RKO (cell line): ENCODE results near the gene GNA15.
"Not testable (repeated sequence)": the region's sequence is repeated elsewhere in the genome, so short reads cannot be mapped to it uniquely, and the experiment has no call there.

Experiments used
- DNase-seq: peaks from one replicate; pipeline ENCODE4 v3.0.0-alpha.2; 2016; ENCODE audit warnings: low spot score

The GNA15 gene

DNA sequence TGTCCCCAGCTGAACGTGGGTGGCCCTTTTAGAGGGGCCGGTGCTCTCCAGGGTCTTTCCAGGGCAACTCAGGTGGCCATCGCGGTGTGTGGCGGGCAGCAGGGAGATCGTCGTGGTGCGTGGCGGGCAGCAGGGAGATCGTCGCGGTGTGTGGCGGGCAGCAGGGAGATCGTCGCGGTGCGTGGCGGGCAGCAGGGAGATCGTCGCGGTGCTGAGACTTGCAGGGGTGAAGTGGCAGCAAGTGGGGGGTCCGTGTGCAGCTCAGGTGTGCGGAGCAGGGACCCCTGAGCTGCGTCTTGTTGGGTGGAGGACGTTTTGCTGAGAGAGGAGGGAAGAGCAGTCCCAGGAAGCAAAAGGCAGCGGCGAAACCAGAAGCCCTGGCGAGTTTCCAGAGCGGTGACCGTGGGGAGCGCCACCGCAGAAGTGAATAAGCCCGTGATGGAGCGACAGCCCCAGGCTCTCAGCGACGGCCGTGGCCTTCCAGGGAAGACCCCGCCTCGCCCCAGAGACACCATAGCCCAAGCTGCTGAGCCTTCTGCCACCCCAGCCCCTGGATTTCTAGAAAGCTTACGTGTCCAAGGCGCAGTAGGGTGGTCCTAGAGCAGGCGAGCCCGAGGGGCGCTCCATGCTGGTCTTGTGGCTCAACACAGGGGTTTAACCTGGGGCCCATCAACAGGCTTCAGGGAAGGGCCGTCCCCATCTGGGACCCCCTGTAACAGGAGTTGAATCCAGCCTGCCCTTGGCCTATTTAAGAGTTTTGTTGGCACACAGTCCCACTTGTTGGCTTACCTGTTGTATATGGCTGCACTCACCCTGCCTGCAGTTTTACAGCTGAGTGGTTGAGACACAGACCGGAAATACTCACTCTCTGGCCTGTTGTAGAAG, 55.3 kb downstream of the GNA15 start:
- DNase-seq: no peak

DNA sequence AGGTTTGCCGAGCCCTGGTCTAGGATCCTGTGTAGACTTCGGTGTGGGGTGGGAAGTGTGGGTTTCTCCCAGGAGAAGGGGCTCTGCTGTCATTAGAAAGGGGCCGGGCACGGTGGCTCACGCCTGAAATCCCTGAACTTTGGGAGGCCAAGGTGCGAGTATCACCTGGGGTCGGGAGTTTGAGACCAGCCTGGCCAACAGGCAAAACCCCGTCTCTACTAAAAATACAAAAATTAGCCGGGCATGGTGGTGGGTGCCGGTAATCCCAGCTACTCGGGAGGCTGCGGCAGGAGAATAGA, 55.9 kb downstream of the GNA15 start:
- not testable (repeated sequence) for DNase-seq

DNA sequence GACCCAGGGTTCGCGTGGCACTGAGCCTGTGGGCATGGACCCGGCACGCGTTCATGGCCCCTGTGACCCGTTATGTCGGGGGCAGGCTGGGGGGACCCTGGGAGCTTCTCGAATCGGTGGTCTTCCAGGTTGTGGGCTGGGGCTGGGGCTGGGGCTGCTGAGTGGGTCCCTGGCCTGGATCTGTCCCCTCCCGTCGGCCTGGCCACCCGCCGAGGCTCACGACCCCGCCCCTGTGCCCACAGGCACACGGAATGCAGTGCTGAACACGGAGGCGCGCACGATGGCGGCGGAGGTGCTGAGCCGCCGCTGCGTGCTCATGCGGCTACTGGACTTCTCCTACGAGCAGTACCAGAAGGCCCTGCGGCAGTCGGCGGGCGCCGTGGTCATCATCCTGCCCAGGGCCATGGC, 56.4 kb downstream of the GNA15 start:
- no peak for DNase-seq

DNA sequence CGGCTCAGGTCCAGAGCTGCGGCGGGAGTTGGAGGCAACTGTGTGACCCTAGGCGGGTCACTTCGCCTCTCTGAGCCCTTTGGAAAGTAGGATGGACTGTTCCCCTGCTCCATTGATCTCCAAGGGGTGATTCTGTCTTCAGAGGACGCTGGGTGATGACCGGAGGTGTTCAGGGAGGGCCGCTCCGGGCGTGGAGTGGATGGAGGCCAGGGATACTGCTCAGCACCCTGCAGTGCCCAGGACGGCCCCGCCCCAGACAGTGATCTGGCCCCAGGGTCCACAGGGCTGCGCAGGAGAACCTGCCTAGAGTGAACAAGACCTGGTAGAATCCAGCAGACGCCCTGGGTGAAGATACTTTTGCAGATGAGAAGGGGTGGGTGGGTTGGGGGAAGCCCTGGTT, 56.9 kb downstream of the GNA15 start:
- DNase-seq: no peak

DNA sequence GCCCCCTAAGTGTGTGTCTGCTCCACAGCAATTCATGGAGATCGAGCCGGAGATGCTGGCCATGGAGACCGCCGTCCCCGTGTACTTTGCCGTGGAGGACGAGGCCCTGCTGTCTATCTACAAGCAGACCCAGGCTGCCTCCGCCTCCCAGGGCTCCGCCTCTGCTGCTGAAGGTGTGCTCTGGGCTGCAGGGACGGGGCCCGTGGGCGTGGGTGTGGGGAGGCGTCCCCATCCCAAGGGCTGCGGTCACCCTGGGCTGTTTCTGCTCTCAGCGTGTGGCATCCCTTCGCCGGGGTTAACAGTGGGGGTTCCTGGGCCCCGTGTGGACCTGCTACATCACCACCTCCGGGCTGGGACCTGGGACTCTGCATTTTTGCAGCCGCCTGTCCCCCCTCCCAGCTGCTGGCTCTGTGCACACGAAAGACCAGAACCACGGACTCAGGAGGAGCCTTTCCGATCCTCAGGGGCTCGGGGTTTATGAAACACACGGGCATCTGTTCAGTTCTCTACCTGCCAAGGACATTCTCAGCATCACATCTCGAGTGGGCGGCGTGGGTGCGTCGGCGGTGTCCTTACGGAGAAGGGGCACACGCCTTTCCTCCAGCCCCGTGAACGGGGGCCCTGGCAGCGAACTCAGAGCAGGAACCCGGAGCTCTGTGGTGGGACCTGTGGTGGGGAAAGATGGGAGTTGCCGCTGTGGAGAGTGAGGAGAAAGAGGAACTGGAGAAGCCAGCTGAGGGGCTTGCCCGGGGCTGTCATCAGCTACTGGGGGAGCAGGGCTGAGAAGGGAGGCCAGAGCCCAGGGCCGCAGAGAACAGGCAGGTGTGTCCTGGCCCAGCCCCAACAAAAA, 57.6 kb downstream of the GNA15 start:
- no peak for DNase-seq

DNA sequence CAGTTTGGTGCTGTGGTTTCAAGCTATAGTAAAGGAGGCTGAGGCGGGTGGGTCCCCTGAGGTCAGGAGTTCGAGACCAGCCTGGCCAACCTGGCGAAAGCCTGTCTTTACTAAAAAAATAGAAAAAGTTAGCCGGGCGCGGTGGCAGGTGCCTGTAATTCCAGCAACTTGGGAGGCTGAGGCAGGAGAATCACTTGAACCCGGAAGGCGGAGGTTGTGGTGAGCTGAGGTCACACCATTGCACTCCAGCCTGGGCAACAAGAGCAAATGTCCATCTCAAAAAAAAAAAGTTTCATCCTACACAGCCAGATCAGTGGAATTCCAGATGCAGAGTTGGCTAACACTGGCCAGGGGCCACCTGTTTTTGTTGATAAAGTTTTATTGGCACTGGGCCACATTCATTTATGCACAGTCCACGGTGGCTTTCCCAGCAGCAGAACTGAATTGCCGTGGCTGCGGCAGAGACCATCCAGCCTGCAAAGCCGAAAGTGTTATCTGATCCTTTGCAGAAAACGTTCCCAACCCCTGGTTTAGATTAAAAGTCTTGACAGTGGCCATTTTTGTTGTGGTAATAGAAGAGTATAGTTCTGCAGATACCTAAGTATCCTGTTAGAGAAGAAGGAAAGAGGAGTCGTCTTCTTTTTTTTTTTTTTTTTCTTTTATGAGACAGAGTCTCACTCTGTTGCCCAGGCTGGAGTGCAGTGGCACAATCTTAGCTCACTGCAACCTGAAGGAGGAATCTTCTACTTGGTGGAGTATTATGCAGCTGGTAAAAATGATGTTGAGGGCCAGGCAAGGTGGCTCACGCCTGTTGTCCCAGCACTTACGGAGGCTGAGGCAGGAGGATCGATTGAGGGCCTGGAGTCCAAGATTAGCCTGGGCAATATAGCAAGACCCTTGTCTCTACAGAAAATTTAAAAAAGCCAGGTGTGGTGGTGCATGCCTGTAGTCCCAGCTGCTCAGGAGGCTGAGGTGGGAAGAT, 58.6 kb downstream of the GNA15 start:
- no peak for DNase-seq

DNA sequence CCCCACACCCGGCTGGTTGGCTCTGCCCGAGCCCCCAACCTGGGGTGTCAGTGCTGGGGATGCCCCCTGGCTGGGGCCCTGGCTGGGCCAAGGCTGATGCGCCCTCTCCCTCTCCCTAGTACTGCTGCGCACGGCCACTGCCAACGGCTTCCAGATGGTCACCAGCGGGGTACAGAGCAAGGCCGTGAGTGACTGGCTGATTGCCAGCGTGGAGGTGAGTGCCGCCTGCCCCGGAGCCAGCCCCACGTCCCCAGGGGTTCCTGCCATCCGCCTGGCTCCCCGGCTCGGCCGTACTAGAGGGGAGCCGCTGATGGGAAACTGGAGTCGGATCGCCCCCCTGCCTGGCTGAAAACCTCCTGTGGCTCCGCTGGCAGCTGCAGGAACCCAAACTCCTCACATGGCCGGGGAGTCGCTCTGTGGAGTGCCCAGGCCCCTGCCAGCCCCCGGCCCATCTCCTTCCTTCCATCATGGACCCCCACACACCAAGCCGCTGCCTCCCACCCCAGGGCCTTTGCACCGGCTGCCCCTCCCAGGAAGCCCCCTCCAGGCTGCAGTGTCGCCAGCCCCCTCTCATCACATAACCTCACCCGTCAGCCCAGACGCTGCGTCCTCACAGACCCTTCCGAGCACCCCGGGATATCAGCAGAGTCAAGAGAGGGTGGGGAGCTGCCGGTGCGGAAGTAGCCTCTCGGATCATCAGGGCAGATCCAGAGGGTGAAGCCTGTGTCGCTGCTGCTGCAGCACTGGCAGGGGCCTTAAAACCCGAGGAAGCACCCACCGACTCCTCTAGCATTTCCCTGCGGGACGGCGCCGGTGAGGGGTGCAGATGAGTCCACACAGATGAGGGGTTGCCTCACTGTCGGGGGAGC, 60.5 kb downstream of the GNA15 start:
- no peak for DNase-seq

DNA sequence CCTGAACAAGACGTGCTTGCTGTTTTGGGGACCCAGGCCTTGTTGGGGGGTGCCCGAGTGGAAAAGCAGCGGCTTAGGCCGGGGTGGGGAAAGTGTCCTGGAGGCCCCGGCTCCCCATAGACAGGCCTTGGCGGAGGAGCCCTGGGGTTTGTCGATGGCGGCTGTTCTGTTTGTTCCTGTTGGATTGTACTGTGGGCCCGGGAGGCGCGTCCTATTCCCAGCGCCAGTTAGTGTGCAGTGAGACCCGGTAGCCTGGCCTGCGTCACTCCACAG, 61.0 kb downstream of the GNA15 start:
- no peak for DNase-seq

DNA sequence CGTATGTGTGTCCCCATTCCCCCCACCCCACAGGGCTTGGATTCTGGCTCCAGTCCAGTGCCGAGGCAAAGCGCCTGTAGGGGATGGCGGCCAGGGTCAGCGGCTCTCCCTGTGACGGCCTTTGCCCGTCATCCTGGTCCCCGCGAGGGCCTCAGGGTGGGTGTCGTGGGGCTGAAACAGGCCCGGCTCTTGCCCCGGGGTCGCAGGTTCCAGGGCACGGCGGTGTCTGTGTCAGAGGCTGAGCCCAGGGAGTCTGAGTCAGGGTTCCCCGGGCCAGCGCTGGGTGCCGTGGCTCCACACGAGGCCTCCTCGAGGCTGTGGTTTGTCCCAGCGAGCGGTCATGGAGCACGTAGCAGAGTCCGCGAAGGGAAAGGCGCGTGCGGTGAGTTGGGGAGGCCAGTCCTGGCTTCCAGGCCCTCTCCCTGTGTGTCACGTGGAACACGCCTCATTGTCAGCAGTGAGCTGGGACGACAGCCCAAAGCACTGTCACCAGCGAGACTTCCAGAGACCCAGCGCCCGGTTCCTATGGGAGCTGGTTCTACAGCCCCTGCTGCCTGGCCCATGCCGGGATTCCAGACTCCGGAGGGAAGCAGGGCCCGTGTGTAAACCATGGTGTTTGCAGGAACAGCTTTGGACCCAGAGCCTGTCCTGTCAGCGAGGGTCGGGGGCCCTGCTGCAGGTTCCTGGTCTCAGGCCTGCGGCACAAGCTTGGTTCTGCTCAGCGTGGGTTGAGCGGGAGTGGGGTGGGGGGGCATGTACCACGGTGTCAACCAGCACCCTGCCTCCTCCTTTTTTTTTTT, 63.3 kb downstream of the GNA15 start:
- DNase-seq: no peak

DNA sequence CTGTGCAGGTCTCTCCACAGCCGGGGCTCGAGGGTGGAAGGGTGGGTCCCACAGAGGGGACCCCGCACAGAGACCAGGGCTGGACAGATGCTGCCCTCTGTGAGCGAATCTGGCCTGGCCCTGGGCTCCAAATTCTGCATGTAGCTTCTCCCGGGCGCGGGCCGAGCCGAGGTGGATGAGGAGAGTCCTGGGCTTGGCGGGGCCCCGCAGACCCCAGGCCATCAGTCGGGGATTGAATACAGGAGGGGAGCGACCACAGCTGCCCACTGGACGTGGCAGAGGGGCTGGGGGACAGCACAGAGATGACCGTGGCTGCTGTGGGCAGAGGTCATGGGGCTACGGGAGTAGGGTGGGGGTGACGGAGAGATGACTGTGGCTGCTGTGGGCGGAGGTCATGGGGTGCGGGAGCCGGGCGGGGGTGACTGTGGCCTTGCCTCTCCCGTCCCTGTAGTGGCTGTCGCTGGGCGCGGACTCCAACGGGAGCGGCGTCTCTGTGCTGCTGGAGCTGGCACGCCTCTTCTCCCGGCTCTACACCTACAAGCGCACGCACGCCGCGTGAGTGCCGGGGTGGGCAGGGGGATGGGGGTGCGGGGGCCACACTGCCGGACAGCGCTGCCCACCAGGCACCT, 65.4 kb downstream of the GNA15 start:
- DNase-seq: no peak

DNA sequence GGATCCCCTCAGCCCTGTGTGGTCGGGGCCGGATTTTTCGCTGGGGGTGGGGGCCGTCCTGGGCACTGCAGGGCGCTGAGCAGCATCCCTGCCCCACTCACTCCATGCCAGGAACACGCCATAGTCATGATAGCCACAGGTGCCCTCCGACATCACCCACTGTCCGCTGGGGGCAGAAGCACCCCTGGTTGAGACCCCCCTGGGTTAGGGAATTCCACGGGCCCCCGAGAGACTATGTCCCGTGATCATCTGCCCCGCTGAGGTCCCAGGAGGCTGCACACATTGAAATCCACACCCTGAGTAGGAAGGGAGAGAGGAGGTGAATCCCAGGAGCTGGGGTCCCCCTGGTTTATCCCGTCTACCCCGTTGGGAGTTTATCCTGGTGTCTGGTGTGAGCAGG, 66.1 kb downstream of the GNA15 start:
- no peak for DNase-seq

DNA sequence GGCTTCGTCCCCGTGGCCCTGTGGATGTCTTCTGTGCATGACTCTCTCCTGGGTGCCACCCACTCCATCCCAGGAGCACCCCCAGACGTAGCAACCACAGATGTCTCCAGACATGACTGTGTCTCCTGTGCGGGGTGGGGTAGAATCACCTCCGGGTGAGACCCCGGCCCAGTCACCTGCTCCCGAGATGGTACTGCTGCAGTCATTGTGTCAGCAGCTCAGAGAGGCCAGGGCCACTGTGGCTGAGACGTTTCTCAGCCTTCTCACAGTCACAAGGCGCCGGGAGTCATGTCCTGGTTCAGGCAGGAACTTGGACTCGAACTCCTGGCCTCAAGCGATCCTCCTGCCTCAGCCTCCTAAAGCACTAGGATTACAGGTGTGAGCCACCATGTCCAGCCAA, 66.5 kb downstream of the GNA15 start:
- no peak for DNase-seq

DNA sequence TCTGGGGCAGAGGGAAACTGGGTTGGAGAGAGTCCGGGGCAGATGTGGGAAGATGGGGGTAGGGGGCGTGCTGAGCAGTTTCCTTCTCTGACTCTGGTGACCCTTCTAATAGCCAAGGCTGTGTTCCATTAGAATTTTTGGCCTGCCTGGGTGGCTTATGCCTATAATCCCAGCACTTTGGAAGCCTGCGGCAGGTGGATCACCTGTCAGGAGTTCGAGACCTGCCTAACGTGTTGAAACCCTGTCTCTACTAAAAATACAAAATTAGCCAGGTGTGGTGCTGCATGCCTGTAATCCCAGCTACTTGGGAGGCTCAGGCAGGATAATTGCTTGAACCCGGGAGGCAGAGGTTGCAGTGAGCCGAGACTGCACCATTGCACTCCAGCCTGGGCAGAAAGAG, 67.1 kb downstream of the GNA15 start:
- DNase-seq: not testable (repeated sequence)

DNA sequence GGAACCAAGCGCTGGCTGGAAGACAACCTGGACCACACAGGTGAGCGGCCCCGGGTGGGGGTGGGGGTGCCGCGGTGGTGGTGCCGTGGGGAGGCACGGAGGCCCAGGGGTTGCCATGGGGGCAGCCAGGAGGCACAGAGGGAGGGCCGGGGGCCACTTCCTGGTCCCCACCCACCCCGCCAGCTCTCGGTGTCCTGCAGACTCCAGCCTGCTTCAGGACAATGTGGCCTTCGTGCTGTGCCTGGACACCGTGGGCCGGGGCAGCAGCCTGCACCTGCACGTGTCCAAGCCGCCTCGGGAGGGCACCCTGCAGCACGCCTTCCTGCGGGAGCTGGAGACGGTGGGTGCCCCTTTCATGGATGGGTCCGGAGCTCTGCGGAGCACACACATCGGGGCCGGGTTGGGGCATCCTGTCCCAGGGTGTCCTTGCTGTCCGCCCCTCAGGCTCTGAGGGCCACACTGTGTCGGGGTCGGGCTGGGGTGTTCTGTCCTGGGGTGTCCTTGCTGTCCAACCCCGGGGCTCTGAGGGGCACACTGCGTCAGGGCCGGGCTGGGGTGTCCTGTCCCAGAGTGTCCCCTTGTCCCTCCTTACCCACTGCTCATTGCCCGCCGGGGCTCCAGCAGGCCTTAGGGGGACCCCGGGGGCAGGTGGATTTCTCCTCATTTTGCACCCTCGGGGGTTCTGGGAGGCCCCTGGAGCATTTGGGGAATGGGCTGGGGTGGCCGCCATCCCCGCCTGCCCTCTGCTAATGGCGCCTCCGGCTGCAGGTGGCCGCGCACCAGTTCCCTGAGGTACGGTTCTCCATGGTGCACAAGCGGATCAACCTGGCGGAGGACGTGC, 68.2 kb downstream of the GNA15 start:
- DNase-seq: no peak

DNA sequence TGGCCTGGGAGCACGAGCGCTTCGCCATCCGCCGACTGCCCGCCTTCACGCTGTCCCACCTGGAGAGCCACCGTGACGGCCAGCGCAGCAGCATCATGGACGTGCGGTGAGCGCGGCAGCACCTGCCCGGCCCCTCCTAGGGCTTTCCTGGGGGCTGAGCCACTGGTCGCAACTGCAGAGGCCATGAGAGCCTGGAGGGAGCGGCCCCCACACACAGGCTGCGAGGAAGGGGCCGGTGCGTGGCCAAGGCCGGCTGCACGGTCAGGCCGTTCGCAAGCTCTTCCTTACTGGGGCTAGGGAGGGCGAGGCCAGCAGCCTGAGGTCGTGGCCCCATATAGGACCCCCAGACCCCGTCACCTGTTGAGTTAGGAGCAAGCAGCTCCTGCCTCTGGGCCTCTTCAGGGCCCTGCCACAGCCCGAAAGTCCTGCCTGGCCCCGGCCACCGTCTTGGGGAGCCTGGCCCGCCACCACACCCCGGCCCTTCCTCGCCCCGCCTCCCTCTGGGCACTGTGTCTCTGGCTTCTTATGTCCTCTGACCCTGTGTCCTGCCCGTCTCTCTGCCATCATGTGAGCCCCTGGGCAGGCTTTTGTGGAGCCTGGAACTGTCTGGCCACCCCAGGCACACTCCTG, 68.9 kb downstream of the GNA15 start:
- DNase-seq: no peak

DNA sequence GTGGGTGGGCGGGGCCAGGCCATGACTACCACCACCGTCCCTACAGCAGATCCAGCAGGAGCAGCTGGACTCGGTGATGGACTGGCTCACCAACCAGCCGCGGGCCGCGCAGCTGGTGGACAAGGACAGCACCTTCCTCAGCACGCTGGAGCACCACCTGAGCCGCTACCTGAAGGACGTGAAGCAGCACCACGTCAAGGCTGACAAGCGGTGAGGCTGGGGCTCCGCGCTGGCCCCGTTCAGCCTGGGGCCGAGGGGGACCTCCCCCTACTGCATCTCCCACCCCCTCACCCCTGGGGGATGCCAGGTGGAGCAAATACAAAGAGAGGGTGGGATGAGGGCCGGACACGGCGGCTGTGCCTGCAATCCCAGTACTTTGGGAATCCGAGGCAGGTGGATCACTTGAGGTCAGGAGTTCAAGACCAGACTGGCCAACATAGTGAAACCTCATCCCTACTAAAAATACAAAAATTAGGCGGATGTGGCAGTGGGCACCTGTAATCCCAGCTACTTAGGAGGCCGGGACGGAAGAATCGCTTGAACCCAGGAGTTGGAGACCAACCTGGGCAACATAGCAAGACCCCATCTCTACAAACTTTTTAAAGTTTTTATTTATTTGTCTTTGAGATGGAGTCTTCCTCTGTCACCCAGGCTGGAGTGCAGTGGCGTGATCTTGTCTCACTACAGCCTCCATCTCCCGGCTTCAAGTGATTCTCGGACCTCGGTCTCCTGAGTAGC, 70.6 kb downstream of the GNA15 start:
- DNase-seq: no peak

DNA sequence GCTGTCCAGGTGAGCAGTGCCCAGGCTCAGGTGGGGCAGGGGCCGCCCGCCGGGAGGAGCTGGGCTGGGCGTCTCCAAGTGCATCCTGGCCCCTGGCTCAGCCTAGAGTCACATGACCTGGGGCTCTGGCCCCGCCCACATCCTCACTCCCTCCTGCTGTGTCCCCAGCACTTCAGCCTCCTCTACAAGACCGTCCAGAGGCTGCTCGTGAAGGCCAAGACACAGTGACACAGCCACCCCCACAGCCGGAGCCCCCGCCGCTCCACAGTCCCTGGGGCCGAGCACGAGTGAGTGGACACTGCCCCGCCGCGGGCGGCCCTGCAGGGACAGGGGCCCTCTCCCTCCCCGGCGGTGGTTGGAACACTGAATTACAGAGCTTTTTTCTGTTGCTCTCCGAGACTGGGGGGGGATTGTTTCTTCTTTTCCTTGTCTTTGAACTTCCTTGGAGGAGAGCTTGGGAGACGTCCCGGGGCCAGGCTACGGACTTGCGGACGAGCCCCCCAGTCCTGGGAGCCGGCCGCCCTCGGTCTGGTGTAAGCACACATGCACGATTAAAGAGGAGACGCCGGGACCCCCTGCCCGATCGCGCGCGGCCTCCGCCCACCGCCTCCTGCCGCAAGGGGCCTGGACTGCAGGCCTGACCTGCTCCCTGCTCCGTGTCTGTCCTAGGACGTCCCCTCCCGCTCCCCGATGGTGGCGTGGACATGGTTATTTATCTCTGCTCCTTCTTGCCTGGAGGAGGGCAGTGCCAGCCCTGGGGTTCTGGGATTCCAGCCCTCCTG, 71.8 kb downstream of the GNA15 start:
- DNase-seq: no peak
